NCI-H345 treated with DMSO at 0.1 percent for 48 hours (cell line): ENCODE measurements around the gene CHST3.
"Not testable (repeated sequence)": the region's sequence is repeated elsewhere in the genome, so short reads cannot be mapped to it uniquely, and the experiment has no call there.

Experiments
- DNase-seq: peaks from one replicate; lab custom pipeline; 2025; ENCODE audit not compliant: unreplicated experiment; lab: John Stamatoyannopoulos, UW

The CHST3 gene

GRCh38 chr10:72027498-72027897 is 63.3 kb downstream of the CHST3 start:
- DNase-seq = no peak

- no peak for DNase-seq
Measured at GRCh38 chr10:72029414-72029813, 65.2 kb downstream of the CHST3 start.

DNA sequence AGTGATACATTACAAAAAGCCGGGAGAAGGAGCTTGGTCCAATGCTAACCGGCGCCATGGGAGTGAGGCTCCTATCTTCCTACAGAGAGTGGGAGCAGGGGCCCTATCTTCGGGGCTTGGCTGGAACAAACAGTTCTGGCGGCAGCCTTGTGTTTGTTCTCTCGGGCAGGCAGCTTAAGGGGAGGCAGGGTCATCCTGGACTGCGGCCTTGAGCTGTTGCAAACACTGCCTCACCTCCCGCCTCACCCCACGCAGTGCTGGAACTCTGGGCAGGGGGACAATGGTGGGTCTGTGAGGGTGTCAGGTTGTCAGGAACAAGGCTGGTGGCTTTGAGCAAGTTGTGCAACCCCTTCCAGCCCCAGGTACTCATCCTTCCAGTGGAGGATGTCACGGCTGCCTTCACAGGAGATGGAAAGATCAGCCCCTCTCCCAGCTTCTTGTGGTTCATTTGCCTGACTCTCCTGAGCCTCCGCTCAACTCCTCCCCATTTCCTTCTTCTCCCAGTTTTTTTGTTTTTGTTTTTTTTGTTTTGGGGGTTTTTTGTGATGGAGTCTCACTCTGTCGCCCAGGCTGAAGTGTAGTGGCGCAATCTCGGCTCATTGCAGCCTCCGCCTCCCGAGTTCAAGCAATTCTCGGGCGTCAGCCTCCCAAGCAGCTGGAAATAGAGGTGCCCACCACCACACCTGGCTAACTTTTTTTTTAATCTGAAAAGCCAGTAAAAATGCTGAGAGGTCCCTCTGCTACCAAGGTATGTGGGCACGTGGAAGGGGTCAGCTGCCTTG is 66.8 kb downstream of the CHST3 start:
- DNase-seq = no peak

DNA sequence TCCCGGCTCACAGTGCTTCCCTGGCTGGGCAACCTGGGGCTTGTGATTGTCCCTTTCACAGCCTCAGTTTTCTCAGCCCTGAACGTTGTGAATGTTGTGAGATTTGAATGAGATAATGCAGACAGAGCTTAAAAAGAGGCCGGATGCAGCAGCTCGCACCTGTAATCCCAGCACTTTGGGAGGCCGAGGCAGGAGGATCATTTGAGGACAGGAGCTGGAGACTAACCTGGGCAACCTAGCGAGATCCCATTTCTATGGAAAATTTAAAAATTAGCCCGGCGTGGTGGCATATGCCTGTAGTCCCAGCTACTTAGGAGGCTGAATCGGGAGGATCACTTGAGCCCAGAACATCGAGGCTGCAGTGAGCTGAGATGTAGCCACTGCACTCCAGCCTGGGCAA is 67.5 kb downstream of the CHST3 start:
- DNase-seq = no peak

- DNase-seq = not testable (repeated sequence)
Measured at GRCh38 chr10:72032409-72033162, 68.4 kb downstream of the CHST3 start.

GRCh38 chr10:72034040-72034499 is 69.9 kb downstream of the CHST3 start:
- no peak for DNase-seq

GRCh38 chr10:72034761-72035160 is 70.6 kb downstream of the CHST3 start:
- no peak for DNase-seq

DNA sequence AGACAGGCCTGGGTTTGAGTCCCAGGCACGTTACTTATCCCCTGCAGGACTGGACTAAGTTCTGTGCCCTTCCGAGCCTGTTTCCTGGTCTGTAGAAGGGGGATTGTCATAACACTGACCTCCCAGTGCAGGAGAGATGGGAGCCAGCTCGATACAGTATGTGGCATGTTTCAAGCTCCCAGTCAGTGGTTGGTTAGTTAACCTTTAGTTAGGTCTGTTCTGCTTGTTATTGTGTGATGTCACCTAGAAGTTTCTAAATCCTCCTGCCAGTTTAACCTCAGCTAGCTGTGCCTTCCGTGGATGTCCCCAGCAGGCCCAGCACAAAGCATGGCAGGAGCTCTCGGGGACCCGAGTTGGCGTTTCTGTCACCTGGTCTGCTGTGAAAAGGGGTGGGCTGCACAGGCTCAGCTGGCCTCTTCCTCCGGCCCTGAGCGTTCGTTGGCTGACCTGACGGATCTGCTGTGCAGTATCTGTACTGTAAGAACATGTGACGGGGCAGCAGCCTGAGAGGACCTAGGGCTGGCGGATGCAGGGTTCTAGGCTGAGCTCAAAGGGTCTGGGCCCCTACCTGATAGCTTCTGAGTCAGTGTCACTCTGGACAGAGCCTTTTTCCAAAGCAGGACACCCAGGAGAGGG is 71.2 kb downstream of the CHST3 start:
- DNase-seq = no peak

DNA sequence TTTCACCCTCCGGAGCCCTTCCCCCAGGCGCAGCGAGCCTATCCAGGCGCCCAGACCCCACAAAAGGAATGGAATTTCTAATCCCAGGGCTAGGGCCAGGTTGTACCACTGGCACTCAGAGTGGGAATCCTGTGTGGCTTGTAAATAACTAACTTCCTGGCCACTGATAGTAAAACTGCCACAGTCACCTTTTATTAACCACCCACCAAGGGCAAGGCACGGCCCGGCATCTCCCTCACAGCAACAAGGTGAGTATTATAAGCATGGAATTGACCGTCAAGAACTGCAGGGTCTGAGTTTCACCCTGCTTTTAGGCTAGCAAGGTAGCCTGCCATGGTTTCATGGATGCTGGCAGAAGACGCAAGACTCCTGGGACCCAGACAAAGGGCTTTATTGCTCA is 73.1 kb downstream of the CHST3 start:
- no peak for DNase-seq

DNA sequence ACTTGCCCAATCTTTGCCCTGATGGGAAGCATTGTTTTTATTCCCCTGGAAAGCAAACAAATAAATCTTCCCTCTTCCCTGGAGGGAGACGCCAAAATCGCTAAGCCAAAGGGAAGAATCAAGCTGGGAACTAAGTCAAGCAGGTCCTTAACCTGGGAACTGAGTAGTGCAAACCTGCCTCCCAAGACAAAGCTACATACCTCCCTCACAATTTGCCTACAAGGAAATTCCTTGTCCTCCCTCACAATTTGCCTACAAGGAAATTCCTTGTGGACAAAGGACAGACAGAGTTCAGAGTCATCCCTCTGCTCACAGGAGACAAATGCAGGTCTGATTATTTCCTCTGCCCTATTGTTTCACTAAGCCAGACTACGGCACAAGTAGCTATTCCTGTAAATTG is 73.6 kb downstream of the CHST3 start:
- DNase-seq = no peak

- DNase-seq = no peak
Measured at GRCh38 chr10:72038458-72039001, 74.3 kb downstream of the CHST3 start.

DNA sequence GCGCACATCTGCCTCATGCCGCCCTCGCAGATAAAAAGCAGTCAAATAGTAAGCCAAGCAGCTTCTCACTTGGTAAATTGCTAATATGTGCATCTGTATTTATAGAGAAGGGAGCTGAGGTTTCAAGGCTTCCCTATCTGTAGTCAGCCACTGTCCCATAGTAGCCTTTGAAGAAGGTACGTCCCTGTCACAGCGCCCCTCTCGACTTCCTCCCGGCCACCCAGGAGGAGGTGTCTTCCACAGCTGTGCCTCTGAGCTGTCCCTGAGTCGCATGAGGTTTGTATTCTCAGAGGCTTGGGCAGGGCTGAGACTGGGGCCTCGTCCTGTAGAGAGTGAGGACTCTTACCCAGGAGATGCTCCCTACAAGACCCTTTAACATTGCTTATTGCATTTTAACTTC is 75.2 kb downstream of the CHST3 start:
- DNase-seq = no peak

DNA sequence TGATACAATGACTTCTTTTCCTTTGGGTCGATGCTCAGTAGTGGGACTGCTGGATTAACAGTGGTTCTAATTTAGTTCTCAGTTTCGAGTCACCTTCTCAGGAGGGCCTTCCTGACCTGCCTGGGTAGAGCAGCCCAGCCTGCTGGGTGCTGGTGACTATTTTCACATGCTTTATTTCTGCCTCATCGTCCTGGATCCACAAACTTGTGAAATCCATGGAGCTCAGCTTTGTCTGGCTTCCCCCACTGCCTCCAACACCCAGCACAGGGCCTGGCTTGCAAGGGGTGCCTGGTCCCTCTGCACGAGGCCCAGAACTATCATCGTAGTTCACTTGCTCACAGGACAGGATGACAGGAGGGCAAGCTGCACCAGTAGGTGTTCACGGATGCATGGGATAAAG is 77.3 kb downstream of the CHST3 start:
- no peak for DNase-seq

DNA sequence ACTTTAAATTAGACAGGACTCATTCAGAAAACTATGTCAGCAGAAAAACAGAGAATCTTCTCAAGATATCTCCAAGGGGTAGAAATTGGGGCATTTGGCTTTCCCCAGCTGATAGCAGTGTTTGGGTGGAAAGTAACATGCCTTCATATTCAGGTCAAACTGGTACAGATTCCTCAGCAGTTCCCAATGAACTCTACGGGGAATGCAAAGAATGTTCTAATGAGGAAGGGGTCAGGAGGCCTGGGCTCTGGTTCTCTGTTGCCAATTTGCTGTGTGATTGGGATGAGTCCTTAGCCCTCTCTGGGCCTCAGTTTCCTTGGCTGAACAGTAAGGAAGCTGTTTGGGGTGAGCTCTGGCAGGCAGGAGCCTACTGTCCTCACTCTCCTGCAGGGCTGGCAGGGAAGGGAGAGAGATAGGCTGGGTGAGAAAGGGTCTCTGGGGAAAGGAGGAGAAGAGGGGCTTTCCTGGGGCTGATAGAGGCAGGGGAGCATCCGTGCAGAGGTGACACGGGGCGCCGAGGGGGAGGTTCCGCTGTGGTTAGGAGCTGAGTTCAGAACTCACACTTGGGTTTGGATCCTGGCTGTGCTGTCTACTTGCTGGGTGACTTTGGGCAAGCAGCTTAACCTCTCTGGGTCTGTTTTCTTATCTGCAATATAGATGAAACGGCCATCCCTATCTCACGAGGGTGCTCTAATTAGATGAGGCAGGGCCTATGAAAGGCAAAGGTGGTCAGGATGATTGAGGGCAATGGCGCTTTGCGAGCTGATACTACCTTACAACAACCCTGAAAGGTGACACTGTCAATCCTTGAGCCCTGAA is 79.0 kb downstream of the CHST3 start:
- DNase-seq = no peak

GRCh38 chr10:72044417-72045041 is 80.3 kb downstream of the CHST3 start:
- DNase-seq = no peak

DNA sequence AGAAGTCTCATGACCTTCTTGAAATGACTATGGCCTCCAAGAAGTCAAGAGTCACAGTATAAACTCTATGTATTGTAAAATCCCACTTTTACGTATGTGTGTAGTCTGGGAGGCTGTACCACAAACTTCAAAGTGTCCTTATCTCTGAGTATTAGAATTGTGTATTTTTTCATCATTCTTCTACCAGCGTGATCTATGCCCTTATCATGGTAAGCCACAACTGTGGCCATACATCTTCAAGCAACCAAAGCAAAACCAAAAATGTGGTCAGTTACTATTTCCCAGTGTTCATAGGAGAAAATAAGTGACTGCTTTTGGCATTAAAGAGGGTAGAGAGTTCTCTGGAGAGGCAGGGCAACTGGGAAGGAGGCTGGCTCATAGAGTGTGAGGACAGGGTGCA is 81.4 kb downstream of the CHST3 start:
- no peak for DNase-seq

DNA sequence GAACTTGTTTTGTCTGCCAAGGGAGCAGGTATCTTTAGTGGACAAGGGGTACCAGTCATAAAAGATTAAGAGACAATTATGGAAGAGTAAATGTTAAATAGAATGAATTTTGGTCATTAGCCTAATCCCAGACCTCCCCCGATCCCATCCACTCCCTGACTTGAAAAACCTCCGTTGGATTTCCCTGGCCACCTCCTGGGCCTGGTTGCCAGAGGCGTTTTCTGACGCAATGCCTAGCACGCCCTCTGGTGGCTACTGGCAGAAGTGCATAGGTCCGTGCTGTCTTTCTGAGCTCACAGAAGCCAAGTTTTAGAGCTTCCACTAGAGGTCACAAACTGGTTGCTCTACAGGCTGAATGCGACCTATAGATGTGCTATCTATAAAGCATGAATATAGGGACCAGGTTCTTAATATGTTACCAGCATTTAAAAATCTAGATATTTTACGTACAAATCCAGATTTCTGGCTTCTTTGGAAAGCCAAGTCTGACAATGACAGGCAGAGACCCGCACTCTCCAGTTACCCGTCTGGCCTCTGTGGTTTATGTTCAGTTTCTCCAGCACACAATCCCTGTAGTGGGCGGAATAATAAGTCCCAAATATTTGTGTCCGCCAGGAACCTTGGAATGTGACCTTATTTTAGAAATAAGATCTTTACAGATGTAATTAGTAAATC is 84.4 kb downstream of the CHST3 start:
- DNase-seq = peak; percentile 71

DNA sequence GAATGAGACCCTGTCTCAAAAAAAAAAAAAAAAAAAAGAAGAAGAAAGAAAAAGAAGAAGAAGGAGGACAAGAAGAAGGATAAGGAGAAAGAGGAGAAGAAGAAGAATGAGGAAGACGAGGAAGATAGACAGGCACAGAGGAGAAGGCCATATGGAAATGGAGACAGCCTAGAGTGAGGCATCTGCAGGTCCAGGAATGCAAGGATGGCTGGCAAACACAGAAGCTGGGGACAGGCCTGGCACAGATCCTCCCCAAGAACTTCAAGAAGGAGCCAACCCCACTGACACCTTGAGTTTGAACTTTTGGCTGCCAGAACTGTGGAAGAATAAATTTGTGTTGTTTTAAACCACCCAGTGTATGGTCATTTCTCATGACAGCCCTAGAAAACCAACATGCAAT is 85.3 kb downstream of the CHST3 start:
- no peak for DNase-seq

GRCh38 chr10:72049969-72050781 is 86.0 kb downstream of the CHST3 start:
- no peak for DNase-seq
